Lower leg skin (tissue), 4 donors: ENCODE data around the gene MAMDC2. TPM values are rescaled to one million over a fixed set of nuclear protein-coding genes. Genes with fewer than 3 reads are reported as not detected.

Experiments
- DNase-seq, 2 donors: peaks; one replicate each; pipeline ENCODE4 v3.0.0-alpha.2; 2019; ENCODE audit warnings: low spot score in 2 of 2
- H3K4me3 ChIP-seq: fragments of 200-600 bp; sonication (generic); 2 replicates; pipeline ENCODE4 v1.5.1; 2017; ENCODE audit warnings: mild to moderate bottlenecking, low read depth; ENCODE audit not compliant: poor library complexity, severe bottlenecking
- CTCF ChIP-seq, 3 donors: fragments of 450-650 bp; IDR thresholded peaks; one replicate each; pipeline ENCODE4 v1.5.1; 2016; ENCODE audit warnings: antibody characterized with exemption in 3 of 3, mild to moderate bottlenecking in 3 of 3, moderate library complexity in 2 of 3
- POLR2A ChIP-seq, 2 donors: fragments of 450-650 bp; IDR thresholded peaks; one replicate each; pipeline ENCODE4 v1.6.1; 2016 to 2017; ENCODE audit warnings: antibody characterized with exemption in 2 of 2, mild to moderate bottlenecking in 1 of 2, moderate library complexity in 1 of 2
- WGBS, 2 donors: methylation state at CpG; one replicate each; pipeline ENCODE4 v1.1.5; 2018; 5-methylcytosine and 5-hydroxymethylcytosine counted together
- intact Hi-C: fragments of 100-400 bp; cut with DNase I; formaldehyde crosslinking; loops from one replicate; pipeline ENCODE4 v1.15.0; 2023; ENCODE audit warnings: low total_unique reads
- total RNA-seq, 4 donors: library from RNA; depleted of rRNA; stranded (reverse); fragments of >200 nt; gene quantifications; one replicate each; pipeline ENCODE4 v1.1.0, GENCODE V29; 2016

The MAMDC2 gene
- total RNA-seq, 4 donors from 2014 or later, result 5.7 to 14.1 (median 9.9) TPM

- intact Hi-C loops, result loop anchor here (5.0 kb wide), 1 partner anchor 139 kb away; no protein-coding TSS in a partner anchor
- peak; percentile 67 to 95 for DNase-seq
- TF ChIP-seq POLR2A (IDR thresholded peaks at IDR 0.05) (no peak), CTCF (IDR thresholded peaks at IDR 0.05) (peak in 1 of 3 donors; percentile 73)
- 10% methylated on average over 4 of the region's 4 CpGs for WGBS, 2 donors
- H3K4me3 ChIP-seq, result no peak overlapping the region
Measured at GRCh38 chr9:70111042-70111602, 67.5 kb downstream of the MAMDC2 start.

DNA sequence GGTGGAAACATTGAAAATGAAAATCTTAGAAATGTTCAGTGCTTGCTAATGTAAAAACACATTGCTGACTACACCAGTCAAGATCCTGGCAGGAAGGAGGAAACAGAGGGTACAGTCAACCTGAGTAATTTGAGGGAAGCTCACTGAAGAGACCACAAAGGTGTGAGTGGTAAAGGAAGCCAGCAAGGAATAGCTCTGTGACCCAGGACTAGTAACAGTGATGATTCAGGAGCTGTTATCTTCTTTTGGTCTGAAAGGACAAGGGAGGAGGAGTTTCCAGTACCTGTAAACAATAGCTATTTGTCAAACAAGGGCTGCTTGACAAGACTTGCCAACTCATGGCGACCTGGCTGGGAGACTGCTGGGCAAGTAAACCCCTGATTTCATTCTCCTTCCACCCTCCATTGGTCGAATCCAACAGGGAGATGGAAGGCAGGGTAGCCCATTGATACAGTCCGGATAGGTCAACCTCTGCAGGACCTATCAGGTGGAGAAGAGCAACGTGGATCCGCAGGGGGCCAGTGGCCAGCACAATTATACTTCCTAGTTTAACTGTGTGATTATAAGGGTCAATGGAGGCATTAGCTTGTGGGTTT, 68.1 kb downstream of the MAMDC2 start:
- WGBS, 2 donors, result 83 to 85% methylated on average over 5 of the region's 5 CpGs
- DNase-seq, result no peak
- intact Hi-C loops, result loop anchor here (5.0 kb wide), 1 partner anchor 139 kb away; no protein-coding TSS in a partner anchor
- no peak overlapping the region for H3K4me3 ChIP-seq
- TF ChIP-seq POLR2A (IDR thresholded peaks at IDR 0.05) (no peak), CTCF (IDR thresholded peaks at IDR 0.05) (no peak)

GRCh38 chr9:70112981-70113380, 69.3 kb downstream of the MAMDC2 start:
- no peak overlapping the region for H3K4me3 ChIP-seq
- no peak for TF ChIP-seq CTCF (IDR thresholded peaks at IDR 0.05)
- 89% methylated on average over 2 of the region's 2 CpGs for WGBS, 2 donors
- no peak for DNase-seq
- intact Hi-C loops, result loop anchor here (5.0 kb wide), 1 partner anchor 141 kb away; no protein-coding TSS in a partner anchor

DNA sequence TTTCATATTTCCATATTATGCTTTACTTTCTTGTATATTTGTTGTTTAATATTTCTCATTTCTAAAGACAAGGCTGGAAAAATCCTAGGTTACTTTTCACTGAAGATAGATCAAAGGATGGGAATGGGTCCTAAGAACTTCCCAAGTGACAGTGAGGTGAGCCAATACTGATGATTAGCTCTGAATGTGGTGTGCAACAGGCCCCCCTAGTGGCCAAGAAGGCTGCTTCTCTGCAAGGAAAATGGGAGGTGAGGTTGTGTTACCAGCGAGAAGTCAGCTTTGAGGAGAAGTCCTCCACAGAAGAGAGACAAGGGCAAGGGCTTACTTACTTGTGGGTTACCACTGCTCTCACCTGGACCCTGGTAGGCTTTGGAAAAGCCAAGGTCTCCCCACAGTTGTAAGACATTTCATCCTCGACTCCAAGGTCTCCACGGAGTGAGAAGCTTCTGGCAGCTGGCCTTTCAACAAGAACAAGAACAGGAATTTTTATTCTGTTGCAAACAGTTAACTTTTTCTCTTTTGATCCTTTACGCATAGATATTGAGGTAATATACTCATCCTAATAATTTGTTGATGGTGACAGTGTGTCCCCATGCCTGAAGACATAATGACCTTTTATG, 69.9 kb downstream of the MAMDC2 start:
- intact Hi-C loops, result loop anchor here (5.0 kb wide), 1 partner anchor 141 kb away; no protein-coding TSS in a partner anchor
- WGBS, 2 donors, result 65 to 68% methylated on average over 4 of the region's 4 CpGs
- peak; percentile 59 to 86 for DNase-seq

DNA sequence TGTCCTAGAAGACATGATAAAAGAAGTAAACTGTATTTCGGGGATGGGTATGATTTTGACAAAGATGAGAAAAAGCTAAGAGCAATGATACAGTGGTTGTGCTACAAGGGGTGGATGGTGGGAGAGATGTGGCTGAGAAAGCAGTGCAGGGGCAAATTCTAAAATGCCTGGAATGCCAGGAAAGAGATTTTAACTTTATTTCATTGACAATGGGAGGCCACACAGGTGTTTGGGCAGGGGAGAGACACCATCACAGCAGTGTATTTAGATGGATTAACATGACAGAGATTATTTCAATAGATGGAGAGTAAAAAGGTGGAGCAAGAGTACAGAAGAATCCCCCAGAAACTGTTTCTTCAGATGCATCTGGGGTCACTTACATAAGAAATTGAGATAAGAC, 71.2 kb downstream of the MAMDC2 start:
- 92 to 94% methylated on average over 1 of the region's 1 CpG for WGBS, 2 donors
- TF ChIP-seq CTCF (IDR thresholded peaks at IDR 0.05) (no peak), POLR2A (IDR thresholded peaks at IDR 0.05) (no peak)
- intact Hi-C loops, result loop anchor here (5.0 kb wide), 1 partner anchor 143 kb away; no protein-coding TSS in a partner anchor
- H3K4me3 ChIP-seq, result no peak overlapping the region
- DNase-seq, result no peak

More for the DNA sequence above, 69.9 kb downstream of the MAMDC2 start:
- TF ChIP-seq POLR2A (IDR thresholded peaks at IDR 0.05), result no peak
- no peak for TF ChIP-seq CTCF (IDR thresholded peaks at IDR 0.05)
- no peak overlapping the region for H3K4me3 ChIP-seq
